NCI-H460 (cell line): ENCODE measurements around the gene U2SURP. TPM values are rescaled to one million over a fixed set of nuclear protein-coding genes. Genes with fewer than 3 reads are reported as not detected.
"Not testable (repeated sequence)": the region's sequence is repeated elsewhere in the genome, so short reads cannot be mapped to it uniquely, and the experiment has no call there.

Experiments
- DNase-seq: peaks from one replicate; pipeline ENCODE4 v3.0.0-alpha.2; 2016; ENCODE audit warnings: low read depth; ENCODE audit errors: extremely low read depth
- total RNA-seq: library from RNA; depleted of rRNA; stranded (reverse); fragments of >200 nt; shearing (Covaris generic); gene quantifications from 2 replicates; pipeline ENCODE4 v1.2.3, GENCODE V29; 2014

The U2SURP gene
- total RNA-seq, 1 experiment from 2014 or later, result 121 TPM

DNA sequence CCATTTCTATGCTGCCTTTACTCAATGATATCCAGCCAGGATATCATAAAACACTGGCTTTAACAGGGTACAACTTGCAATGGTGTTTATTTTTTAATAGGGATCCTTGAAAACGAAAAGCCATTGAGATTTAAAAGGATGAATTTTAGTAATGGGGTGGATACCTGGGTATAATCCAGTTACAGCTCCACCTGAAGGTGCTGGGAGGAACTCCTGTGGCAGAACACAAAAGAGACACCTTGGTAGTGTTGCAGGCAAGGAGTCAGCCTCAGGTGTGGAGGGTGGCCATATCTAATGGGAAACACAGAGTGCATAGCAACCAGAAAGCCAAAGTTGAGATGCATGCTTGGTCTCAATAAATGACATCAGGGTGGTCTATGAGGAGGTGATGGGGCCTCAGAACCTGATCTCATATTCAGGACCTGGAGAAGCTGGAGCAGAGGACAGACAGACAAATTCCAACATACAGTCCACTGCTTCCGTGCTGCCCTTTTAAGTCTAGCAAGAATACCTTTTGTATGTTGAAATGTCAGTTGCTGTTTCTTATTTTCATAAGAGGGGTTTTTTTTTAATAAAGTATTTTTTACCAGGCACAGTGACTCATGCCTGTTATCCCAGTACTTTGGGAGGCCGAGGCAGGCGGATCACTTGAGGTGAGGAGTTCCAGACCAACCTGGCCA lies 25.9 kb upstream of the U2SURP start:
- DNase-seq, result no peak

DNA sequence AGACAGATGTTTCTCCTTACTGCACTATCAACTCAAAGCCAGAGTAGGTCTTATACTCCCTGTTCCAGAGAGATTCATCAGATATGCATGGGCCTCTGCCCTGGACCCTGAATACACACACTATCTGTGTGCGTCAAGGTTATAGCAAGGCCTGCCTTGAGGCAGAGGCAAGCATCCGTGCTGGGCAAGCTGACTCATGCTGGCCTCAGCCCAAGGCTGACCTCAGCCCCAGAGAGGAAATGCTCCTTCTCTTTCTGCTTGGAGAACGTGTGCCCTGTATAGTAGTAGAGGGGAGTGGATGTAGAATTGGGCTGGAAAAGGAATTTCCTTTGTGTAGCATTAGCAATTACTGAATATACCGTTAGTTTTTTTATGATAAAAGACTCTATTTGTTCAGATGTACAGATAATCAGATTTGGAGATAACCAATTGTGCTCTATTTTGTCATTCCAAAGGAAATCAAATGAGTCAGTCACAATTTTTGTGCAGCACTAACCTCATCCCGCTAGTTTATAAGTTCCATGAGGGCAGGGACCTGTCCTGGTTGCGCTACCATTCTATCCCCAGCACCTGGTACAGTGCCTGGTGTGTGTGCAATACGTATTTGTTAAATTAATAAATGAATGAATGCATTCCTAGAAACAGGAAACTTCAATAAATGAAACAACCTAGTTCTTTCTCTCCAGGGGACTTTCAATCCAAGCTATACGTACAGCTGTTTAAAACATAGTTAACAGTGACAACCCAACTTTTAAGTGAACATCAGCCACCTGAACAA lies 24.6 kb upstream of the U2SURP start:
- DNase-seq, result peak; percentile 80

DNA sequence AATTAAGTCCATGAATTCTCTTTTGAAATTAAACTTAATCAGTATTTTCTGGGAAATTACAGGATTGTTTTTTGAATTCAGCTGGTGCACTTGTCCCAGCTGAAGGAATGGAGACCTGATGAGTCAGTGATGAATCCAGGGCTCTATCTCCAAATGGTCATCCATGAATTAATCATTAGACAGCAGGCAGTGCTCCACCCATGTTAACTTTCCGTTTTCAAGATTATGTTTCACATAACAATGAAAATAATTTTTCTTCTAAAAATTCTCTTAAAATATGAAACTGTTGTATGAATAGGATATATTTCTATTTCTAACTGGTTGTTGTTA lies 24.0 kb upstream of the U2SURP start:
- DNase-seq, result no peak

DNA sequence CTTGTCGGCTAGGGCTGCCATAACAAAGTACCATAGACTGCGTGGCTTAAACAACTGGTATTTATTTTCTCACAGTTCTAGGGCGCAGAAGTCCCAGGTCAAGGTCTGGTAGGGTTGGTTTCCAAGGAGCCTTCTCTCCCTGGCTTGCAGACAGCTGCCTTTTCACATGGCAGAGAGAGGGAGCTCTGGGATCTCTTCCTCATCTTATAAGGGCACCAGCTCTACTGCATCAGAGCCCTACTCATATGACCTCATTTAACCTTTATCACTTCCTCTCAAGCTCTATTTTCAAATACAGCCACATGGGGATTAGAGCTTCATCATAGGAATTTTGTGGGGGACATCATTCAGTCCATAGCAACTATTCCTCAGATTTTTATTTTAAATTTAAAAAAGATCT lies 20.3 kb upstream of the U2SURP start:
- no peak for DNase-seq

DNA sequence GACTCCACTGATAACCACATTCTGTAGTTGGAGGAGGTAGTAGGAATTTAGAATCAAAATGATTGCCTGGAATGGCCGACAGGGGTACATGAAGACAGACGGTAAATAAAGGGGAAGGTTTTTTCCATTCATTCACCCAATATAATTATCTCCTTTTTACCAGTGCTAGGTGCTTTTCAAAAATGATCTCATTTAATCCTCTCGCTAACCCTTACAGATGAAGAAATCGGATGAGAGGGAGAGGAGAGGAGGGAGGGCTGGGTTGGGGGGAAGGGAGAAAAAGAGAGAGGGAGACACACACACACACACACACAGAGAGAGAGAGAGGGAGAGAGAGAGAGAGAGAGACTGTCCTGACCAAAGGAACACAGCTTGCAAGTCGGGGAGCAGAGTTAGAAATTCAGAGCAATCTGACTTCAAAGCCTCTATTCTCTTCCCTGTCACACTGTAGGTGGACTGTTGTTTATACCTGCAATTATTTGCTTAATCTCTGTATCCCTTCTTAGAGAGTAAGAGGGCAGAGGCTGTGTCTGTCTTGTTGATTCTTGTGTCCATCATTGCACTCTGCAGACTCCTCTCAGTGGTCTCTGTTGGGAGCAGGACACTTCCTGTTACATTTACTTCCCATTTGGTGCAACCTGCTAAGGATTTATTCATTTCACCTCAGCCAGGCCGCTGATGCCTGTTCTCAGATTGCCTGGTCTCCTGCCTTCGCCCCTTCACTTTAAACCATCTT lies 19.2 kb upstream of the U2SURP start:
- no peak for DNase-seq

DNA sequence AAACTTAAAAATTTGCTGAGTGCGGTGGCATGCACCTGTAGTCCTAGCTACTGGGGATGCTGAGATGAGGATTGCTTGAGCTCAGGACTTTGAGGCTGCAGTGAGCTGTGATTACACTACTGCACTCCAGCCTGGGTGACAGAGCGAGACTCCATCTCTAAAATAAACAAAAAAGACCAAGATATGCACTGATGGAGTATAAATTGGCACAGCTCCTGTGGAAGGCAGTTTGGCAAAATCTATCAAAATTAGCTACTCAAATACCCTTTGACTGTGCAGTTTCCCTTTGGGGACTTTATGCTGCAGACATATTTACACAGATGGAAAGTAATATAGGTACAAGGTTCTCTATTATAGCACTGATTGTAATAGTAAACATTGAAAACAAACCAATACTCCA lies 18.1 kb upstream of the U2SURP start:
- no peak for DNase-seq

DNA sequence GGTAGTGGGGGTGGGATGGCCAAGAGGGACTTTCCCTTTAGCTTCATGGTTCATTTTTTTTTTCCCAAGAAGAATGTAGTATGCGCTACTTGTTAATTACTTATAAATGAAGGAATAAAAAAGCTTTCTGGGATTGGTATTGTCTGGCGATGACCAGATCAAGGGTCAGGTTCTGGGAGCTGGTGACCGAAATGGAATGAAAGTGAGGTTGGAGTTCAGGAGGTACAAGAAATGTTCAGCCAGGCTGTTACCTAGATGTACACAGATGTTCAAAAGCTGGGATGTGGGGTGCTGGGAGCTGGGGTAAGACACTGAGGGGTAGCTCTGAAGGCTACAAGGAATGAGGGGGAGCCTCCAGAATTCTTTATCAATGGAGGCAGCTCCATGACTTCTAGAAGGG lies 17.1 kb upstream of the U2SURP start:
- DNase-seq, result no peak

DNA sequence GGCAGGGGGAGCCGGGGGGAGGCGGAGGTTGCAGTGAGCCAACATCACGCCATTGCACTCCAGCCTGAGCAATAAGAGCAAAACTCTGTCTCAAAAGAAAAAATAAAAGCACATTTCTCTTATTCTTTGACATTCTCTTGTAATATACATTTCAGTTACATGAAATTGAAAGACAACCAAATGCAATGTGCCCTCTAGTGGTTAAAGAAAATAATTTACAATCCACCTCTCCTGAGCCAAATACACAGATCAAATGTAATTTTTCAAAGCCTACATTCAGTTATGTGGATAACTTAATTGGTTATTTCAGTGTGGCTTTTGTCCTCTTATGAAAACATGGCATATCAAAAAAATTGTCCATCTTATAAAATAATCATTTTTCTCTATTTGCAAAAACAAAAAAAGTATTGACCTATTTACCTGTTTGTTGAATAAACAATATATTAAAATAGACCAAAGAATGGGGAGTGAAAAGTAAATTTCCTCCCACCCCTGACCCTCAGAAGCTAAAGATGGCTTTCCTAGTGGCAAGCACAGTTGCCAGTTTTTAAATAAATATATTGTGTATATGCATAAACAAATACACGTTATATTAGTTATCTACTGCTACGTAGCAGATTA lies 14.2 kb upstream of the U2SURP start:
- DNase-seq, result no peak

DNA sequence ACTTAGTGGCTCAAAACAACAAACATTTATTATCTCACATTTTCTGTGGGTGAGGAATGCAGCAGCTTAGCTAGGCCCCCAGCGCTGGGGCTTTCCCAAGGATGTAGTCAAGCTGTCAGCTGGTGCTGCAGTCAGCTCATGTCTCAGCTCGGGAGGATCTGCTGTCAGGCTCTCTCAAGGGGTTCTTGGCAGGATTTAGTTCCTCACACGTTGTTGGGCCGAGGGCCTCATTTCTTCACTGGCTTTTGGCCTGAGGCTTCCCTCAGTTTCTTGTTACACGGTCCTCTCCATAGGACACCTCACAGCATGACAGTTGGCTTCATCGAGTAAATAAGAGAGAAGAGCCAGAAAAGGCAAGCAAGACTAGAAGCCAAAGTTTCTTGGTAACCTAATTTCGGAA lies 13.7 kb upstream of the U2SURP start:
- no peak for DNase-seq

DNA sequence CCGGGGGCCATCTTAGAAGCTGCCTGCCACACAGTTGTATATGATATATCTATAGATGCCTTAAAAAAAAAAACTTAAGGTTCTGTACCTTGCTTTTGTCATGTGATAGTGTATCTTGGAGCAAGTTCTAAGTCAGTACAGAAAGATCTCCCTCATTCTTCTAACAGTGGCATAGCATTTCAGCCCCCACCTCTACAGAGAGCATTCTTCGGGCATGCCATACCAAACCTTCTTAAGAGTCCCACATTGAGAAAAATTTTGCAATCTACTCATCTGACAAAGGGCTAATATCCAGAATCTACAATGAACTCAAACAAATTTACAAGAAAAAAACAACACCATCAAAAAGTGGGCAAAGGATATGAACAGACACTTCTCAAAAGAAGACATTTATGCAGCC lies 13.1 kb upstream of the U2SURP start:
- not testable (repeated sequence) for DNase-seq

DNA sequence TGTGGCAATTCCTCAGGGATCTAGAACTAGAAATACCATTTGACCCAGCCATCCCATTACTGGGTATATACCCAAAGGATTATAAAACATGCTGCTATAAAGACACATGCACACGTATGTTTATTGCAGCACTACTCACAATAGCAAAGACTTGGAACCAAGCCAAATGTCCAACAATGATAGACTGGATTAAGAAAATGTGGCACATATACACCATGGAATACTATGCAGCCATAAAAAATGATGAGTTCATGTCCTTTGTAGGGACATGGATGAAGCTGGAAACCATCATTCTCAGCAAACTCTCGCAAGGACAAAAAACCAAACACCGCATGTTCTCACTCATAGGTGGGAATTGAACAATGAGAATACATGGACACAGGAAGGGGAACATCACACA lies 12.5 kb upstream of the U2SURP start:
- DNase-seq, result not testable (repeated sequence)

DNA sequence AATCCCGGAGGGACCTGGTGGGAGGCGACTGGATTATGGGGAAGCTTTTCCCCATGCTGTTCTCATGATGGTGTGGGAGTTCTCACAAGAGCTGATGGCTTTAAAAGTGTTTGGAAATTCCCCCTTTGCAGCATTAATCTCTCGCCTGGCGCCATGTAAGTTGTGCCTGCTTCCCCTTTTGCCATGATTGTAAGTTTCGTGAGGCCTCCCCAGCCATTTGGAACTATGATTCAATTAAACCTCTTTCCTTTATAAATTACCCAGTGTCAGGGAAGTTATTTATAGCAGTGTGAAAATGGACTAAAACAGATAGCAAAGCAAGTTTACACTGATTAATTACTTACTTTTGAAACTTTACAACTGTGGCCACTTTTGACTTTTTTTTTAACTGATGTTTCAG lies 10.6 kb upstream of the U2SURP start:
- DNase-seq, result no peak

DNA sequence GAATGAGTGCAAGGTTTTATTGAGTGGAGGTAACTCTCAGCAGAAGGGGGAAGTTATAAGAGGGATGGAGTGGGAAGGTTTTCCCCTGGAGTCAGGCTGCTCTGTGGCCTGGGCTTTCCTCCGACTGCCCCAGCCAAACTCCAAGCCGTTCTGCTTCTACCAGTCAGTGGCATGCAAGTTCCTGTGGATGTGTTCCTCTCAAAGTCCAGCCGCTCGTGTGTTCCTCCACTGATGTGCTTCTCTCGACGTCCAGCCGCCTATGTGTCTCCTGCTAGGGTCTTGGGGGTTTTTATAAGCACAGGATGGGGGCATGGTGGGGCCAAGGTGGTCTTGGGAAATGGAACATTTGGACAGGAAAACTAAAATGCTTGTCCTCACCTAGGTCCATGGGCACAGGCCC lies 9.0 kb upstream of the U2SURP start:
- no peak for DNase-seq

DNA sequence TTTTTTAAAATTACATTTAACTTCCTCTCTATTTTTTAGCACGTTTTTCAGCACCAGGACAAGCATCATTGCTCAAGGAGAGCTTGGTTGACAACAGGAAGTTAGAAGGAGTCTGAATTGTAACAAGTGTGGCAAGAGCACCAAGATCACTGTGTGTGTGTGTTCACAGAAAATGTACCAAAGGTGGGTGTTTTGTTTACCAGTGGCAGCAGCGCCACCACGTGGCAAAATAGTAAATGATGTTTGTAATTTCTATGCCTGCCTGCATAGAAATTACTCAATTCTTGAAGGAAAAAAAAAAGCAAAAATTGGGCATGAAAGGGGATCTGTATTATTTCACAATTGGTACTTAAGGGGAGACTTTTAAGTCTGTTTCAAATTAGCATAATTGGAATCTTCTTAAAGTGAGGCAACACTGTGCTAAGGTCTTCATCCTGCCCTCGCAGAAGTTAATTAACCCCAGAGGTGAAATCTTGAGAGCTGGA lies 7.4 kb upstream of the U2SURP start:
- peak; percentile 49 for DNase-seq

DNA sequence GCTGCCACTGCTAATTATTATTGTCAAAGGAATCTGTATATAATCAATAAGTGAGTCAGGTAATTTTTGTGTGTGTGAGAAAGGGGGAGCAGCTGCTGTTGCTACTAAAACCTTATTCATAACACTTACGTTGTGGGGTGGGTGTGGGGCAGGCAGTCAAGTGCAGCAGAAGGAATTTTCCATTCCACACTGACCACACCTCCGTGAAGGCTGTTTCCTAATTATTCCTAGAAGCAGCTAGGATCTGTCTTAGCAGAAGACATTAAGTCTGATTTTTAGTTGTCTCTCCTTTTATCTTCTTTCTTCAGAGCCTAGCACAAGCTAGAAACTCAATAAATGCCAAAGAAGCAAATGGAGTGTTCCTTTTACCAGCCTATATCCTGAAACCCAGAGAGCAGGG lies 4.0 kb upstream of the U2SURP start:
- DNase-seq, result no peak

DNA sequence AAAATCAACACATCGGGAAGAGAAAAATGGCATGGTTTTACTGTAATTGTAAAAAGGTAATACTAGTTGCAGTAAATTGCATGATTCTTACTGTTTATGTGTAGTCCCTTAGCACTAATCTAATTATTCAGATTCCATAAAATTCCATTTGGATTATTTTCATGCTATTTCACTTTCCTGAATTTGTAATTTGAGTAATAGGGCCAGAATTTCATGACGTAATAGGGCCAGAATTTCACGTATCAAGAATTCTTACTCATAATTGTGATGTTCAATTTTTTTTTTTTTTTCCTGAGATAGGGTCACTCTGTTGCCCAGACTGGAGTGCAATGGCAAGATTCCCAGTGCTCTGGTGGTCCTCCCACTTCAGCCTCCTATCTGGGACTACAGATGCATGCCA lies 2.9 kb upstream of the U2SURP start:
- DNase-seq, result no peak

DNA sequence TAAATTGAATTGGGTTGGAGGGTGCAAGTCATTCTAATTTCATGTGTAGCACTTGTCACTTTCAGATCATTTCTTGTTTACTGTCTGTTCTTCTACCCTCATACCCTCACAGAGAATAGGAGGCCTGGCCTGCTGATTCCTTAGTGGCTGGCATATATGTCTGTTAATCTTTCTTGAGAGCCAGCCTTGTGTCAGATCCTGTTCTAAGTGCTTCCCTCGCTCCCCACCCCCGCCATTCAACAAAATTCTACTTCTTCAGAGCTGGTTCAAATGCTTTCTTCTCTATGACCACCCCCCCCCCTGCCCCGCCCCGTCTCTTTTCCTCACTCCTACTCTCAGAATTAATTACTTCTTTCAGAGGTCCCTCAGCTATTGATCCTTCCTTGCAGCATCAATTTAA lies 1.5 kb upstream of the U2SURP start:
- no peak for DNase-seq

DNA sequence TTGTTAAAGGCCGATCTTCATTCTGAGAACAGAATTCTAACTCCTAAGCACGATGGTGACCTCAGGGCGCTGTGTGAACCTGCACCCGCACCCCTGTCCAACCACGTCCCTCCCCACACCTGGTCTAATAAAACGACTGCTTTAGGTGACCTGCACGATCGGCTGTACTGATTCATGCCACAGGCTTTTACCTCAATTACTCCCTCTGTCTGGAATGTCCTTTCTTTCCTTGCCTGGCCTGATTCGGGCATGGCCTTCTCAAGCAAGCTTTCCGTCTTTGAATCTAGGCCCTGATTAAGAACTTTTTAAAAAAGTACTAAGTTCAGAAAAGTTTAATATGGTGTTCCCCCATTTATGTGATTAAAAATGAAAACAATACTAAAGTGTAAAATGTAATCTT lies 842 bp upstream of the U2SURP start:
- DNase-seq, result no peak

DNA sequence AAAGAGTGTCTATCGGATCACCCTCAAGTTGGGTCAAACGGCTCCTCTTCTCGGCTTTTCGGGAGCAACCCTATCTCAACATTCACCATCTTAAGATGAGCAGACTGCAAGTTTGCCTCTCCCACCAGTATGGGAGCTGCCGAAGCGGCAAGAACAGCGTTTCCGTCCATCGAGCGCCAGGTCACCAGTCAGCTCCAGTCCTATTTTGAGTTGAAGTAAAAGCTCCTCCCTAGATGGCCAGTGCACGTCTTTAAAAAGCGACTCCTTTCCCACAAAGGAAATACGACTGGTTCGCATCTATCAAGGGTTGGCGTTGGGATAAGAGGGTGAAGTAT lies 369 bp upstream of the U2SURP start:
- no peak for DNase-seq

DNA sequence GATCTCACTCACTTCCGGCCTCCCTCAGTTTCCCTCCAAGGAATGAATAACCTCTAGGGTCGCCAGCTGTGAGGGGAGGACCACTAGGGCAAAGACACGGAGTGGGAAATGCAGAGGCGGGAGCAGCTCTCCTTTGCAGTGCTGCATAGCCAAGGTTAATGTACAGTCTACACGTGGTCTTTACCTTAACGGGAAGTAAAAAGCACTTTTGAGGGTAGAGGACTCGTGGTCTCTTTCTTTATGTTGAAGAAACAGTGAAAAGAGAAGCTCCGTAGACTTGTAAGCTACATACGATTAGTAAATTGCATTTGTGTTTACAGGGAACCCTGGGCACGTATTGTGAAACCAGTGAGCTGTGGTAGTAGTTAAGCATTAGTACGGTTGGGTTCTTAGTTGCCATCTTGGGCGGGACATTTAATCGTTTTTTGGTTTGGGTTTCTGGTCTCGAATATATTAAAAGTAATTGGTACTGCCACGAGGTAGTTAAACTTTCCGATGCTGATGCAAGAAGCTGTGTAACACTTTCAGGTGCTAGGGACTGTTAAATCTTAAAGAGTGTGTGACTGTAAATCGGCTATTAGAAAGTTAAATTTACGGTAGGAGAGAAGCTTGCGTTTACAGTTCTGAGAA lies 828 bp downstream of the U2SURP start:
- DNase-seq, result no peak

DNA sequence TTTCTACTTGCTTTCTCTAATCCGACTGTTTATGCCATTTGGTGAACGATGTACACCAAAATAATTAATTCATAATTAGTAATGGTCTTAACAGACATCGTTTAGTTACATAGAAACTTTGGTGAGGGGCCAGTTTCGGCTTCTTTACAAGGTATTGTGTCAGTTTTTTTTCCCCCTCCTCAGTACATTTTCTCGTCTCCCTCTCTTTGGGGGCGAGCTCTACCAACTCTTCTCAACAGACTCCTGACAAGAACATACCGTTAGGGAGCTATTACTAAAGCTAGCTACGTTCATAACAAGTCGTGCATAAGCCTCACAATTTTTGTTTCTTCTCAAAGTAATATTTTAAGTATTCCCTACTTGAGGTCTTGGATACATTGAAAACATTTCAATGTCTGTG lies 1.4 kb downstream of the U2SURP start:
- no peak for DNase-seq
